Endothelial cell of umbilical vein (primary cell): ENCODE measurements around the gene PLA2R1. TPM values are rescaled to one million over a fixed set of nuclear protein-coding genes. Genes with fewer than 3 reads are reported as not detected.

Source experiments
- BruUV-seq: library from RNA; stranded (reverse); fragments of 400-500 nt; replicated peaks from 2 replicates; lab custom pipeline; 2021; lab: Mats Ljungman, UMichigan
- CTCF ChIA-PET: fragments of 300-600, 350-600 bp; sonication (Branson Sonifier 250); formaldehyde crosslinking; loops from one replicate; lab custom pipeline; 2021; ENCODE audit warnings: antibody characterized with exemption, inconsistent platforms; lab: Charles Lee
- POLR2A ChIA-PET: fragments of 300-600, 350-600 bp; sonication (Branson Sonifier 250); formaldehyde crosslinking; loops from one replicate; lab custom pipeline; 2021; ENCODE audit warnings: antibody characterized with exemption, inconsistent platforms; lab: Charles Lee
- DNase-seq: peaks from one replicate; pipeline ENCODE4 v3.0.0-alpha.2; 2011; ENCODE audit warnings: low read depth, low spot score
- FAIRE-seq: peaks from 2 replicates; lab custom pipeline; 2011; peaks lifted over from hg19 to GRCh38; lab: Jason Lieb, UNC
- H2AFZ ChIP-seq: 2 replicates; pipeline ENCODE4 v1.6.0; 2012; ENCODE audit warnings: low read depth, low read length, control low read depth, inconsistent platforms
- H3K27ac ChIP-seq: 2 replicates; pipeline ENCODE4 v1.5.1; 2011; ENCODE audit warnings: low read depth, mild to moderate bottlenecking, control low read depth, low read length, moderate library complexity; ENCODE audit not compliant: insufficient read depth
- H3K27me3 ChIP-seq, 2 experiments: 2 replicates each; pipeline versions ENCODE4 v1.6.0 to v1.6.1; 2011; ENCODE audit warnings: low read length in 2 of 2, mixed read lengths in 1 of 2; ENCODE audit not compliant: control insufficient read depth in 2 of 2, insufficient read depth in 2 of 2
- H3K36me3 ChIP-seq, 2 experiments: 2 replicates in 1 of 2; 3 replicates in 1 of 2; pipeline ENCODE4 v1.5.1; 2011; ENCODE audit warnings: low read length in 2 of 2, mild to moderate bottlenecking in 1 of 2, moderate library complexity in 1 of 2; ENCODE audit not compliant: control insufficient read depth in 2 of 2, insufficient read depth in 2 of 2; ENCODE audit errors: extremely low read depth in 1 of 2
- H3K4me1 ChIP-seq: 3 replicates; pipeline ENCODE4 v1.5.1; 2011; ENCODE audit warnings: mild to moderate bottlenecking, low read length; ENCODE audit not compliant: control insufficient read depth, insufficient read depth; ENCODE audit errors: extremely low read depth
- H3K4me2 ChIP-seq: 2 replicates; pipeline ENCODE4 v1.6.1; 2011; ENCODE audit warnings: low read length, control low read depth, mixed read lengths; ENCODE audit not compliant: insufficient read depth
- H3K4me3 ChIP-seq, 3 experiments: fragments of 200-600 bp in 1 of 3; sonication (generic), shearing (Covaris generic) in 1 of 3; replicated peaks in 1 of 3; 2 replicates each; pipeline ENCODE4 v1.5.1; 2011 to 2016; ENCODE audit warnings: control low read depth in 3 of 3, low read length in 3 of 3, mild to moderate bottlenecking in 2 of 3, inconsistent platforms in 1 of 3, low read depth in 1 of 3, moderate library complexity in 1 of 3; ENCODE audit not compliant: insufficient read depth in 1 of 3
- H3K79me2 ChIP-seq: 2 replicates; pipeline ENCODE4 v1.6.0; 2012; ENCODE audit warnings: low read length, inconsistent platforms; ENCODE audit not compliant: control insufficient read depth, insufficient read depth
- H3K9ac ChIP-seq: replicated peaks from 2 replicates; pipeline ENCODE3; 2011; ENCODE audit warnings: low read length, control low read depth; ENCODE audit not compliant: insufficient read depth; ENCODE audit errors: extremely low read depth
- H3K9me1 ChIP-seq: replicated peaks from 3 replicates; pipeline ENCODE4 v1.6.0; 2011; ENCODE audit warnings: mild to moderate bottlenecking, low read length; ENCODE audit not compliant: control insufficient read depth, insufficient read depth; ENCODE audit errors: extremely low read depth
- H3K9me3 ChIP-seq: replicated peaks from 2 replicates; pipeline ENCODE4 v1.5.1; 2012; ENCODE audit warnings: low read length, inconsistent platforms; ENCODE audit not compliant: control insufficient read depth, insufficient read depth
- H4K20me1 ChIP-seq: replicated peaks from 2 replicates; pipeline ENCODE3; 2011; ENCODE audit warnings: mild to moderate bottlenecking, low read length; ENCODE audit not compliant: control insufficient read depth, insufficient read depth; ENCODE audit errors: extremely low read depth
- EZH2 ChIP-seq: IDR thresholded peaks from 2 replicates; pipeline ENCODE4 v1.6.1; 2012; ENCODE audit warnings: borderline replicate concordance, low read depth, mild to moderate bottlenecking, moderate library complexity, low read length, inconsistent platforms; ENCODE audit not compliant: severe bottlenecking
- FOS ChIP-seq: IDR thresholded peaks from 2 replicates; pipeline ENCODE4 v1.6.1; 2011; ENCODE audit warnings: mild to moderate bottlenecking, low read length, moderate library complexity, borderline replicate concordance; ENCODE audit not compliant: insufficient read depth
- GATA2 ChIP-seq: IDR thresholded peaks from 2 replicates; pipeline ENCODE4 v1.7.0; 2011; ENCODE audit warnings: low read depth, mild to moderate bottlenecking, moderate library complexity, mixed read lengths, low read length; ENCODE audit not compliant: insufficient read length, insufficient read depth
- JUN ChIP-seq: IDR thresholded peaks from 2 replicates; pipeline ENCODE4 v1.6.1; 2011; ENCODE audit warnings: borderline replicate concordance, low read depth; ENCODE audit not compliant: insufficient read length, insufficient read depth
- MYC ChIP-seq: IDR thresholded peaks from one replicate; pipeline ENCODE4 v1.6.1; 2011; ENCODE audit warnings: mild to moderate bottlenecking, low read depth, low read length
- POLR2A ChIP-seq: IDR thresholded peaks from 2 replicates; pipeline ENCODE4 v1.6.1; 2012; ENCODE audit warnings: low read depth, mild to moderate bottlenecking, control low read depth, low read length
- POLR2AphosphoS5 ChIP-seq: IDR thresholded peaks from 2 replicates; pipeline ENCODE4 v1.6.1; 2012; ENCODE audit warnings: low read depth, mild to moderate bottlenecking, control low read depth, low read length, moderate library complexity; ENCODE audit not compliant: insufficient read depth
- dilution Hi-C: fragments of 300-500 bp; cut with MboI; formaldehyde crosslinking; loops from one replicate; pipeline ENCODE4 v1.15.0; 2019; ENCODE audit warnings: low sequenced_read_pairs; ENCODE audit not compliant: extremely low pct_ligation_motif_present
- intact Hi-C: fragments of 100-400 bp; cut with micrococcal nuclease; formaldehyde crosslinking; loops from one replicate; pipeline ENCODE4 v1.10.0; 2022
- polyA plus RNA-seq, 4 experiments: library from polyadenylated mRNA; depleted of rRNA in 3 of 4; stranded (reverse) in 3 of 4; unstranded in 1 of 4; fragments of >200 nt; gene quantifications; 2 replicates each; pipeline versions ENCODE4 v1.2.1 to v1.2.3, GENCODE V29; 2011 to 2012; ENCODE audit warnings: missing spikeins in 1 of 4
- total RNA-seq: library from RNA; stranded (reverse); gene quantifications from 2 replicates; pipeline ENCODE4 v1.2.3, GENCODE V29; 2021
- TF ChIP-seq, protein P1 (sequence below), 2 donors: IDR thresholded peaks; 1 replicate in 1 of 2; 2 replicates in 1 of 2; pipeline ENCODE4 v1.5.1; 2011; ENCODE audit warnings: low read length in 2 of 2, mild to moderate bottlenecking in 2 of 2, moderate library complexity in 2 of 2, control low read depth in 1 of 2, inconsistent platforms in 1 of 2, low read depth in 1 of 2; ENCODE audit not compliant: insufficient read depth in 1 of 2; ENCODE audit errors: extremely low read depth in 1 of 2
- TF ChIP-seq, protein P2 (sequence below): IDR thresholded peaks from 2 replicates; pipeline ENCODE4 v1.6.1; 2011; ENCODE audit not compliant: insufficient read depth, insufficient read length

PLA2R1 gene
- total and polyA plus RNA-seq, 2 donors (not counting 3 experiments of a cell fraction or from before 2014, with no cell fraction given), result 6.9 to 14.4 TPM

DNA sequence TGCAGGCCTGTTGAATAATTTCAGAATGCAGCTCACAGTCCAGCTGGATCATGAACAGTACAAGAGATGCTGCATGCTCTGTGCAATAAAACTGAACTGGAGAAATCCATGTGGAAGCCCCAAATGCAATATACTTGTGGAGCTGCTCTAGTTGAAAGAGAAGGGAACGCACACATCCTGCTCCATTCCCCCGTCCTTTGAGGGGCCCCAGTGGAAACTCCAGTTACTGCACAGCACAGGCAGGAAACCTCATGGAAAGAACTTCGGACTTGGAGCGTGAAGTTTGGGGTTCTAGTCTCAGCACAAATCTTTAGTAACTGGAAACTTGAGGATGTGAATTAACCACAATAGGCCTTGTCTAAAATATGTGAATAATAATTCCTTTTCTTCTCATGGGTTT lies 73.2 kb downstream of the PLA2R1 start:
- TF ChIP-seq, protein P1, sequence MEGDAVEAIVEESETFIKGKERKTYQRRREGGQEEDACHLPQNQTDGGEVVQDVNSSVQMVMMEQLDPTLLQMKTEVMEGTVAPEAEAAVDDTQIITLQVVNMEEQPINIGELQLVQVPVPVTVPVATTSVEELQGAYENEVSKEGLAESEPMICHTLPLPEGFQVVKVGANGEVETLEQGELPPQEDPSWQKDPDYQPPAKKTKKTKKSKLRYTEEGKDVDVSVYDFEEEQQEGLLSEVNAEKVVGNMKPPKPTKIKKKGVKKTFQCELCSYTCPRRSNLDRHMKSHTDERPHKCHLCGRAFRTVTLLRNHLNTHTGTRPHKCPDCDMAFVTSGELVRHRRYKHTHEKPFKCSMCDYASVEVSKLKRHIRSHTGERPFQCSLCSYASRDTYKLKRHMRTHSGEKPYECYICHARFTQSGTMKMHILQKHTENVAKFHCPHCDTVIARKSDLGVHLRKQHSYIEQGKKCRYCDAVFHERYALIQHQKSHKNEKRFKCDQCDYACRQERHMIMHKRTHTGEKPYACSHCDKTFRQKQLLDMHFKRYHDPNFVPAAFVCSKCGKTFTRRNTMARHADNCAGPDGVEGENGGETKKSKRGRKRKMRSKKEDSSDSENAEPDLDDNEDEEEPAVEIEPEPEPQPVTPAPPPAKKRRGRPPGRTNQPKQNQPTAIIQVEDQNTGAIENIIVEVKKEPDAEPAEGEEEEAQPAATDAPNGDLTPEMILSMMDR (IDR thresholded peaks at IDR 0.05; ENCODE audit: extremely low read depth in 1 of 2, insufficient read depth in 1 of 2, low read depth in 1 of 2, low read length in 2 of 2), result no peak
- no peaks in the 10 kb centered on the region for H3K4me1 ChIP-seq
- DNase-seq, result no peak
- H3K9ac ChIP-seq, result no peak overlapping the region
- no peak for FAIRE-seq
- CTCF ChIA-PET, result no interaction called here
- no peak overlapping the region for H3K4me3 ChIP-seq
- no peak overlapping the region for H2AFZ ChIP-seq
- no peaks in the 10 kb centered on the region for H3K27me3 ChIP-seq
- H3K27ac ChIP-seq, result no peak overlapping the region
- no peaks in the 10 kb centered on the region for H3K9me1 ChIP-seq
- BruUV-seq, result no TSS peak
- POLR2A ChIA-PET, result no interaction called here
- no peaks in the 10 kb centered on the region for H4K20me1 ChIP-seq
- H3K79me2 ChIP-seq, result no peaks in the 10 kb centered on the region
- no peaks in the 10 kb centered on the region for H3K36me3 ChIP-seq
- H3K4me2 ChIP-seq, result no peak overlapping the region
- intact Hi-C loops, result no loop called here
- no peaks in the 10 kb centered on the region for H3K9me3 ChIP-seq
- dilution Hi-C loops, result no loop called here

DNA sequence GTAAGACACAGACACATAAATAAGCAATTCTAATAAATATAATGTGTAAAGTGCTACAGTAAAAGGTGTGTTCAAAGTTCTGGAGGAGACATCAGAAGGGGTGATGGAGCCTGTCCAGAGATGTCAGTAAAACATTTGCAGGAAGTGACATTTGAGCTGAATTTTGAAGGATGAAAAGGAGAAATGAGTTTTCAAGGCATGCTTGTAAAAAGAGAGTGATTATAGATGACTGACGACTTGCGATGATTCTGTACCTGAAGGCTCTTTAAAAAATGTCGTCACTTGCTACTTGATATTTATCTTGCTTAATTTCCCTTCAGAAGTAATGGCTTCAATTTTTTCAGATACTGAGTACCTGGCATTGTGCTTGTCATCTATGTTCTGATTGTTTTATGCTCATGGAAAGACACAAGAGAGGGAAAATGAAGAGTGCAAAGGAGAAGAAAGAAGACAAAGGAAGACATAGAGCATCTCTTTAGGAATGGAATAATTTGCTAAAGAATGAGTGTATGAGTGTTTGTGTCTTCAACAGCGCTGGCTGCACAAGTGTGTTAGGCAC lies 73.9 kb downstream of the PLA2R1 start:
- Histone ChIP-seq H4K20me1 (no peaks in the 10 kb centered on the region), H3K4me3 (no peak overlapping the region), H2AFZ (no peak overlapping the region), H3K9ac (no peak overlapping the region), H3K27ac (no peak overlapping the region), H3K27me3 (no peaks in the 10 kb centered on the region), H3K79me2 (no peaks in the 10 kb centered on the region), H3K36me3 (no peaks in the 10 kb centered on the region), H3K9me1 (no peaks in the 10 kb centered on the region), H3K4me1 (no peaks in the 10 kb centered on the region), H3K4me2 (no peak overlapping the region), H3K9me3 (no peaks in the 10 kb centered on the region)
- ChIA-PET CTCF (interaction anchor here (0.9 kb wide), 1 partner anchor 21 kb away, joined by 3 read pairs; no protein-coding TSS in a partner anchor), POLR2A (no interaction called here)
- intact Hi-C loops (no loop called here), dilution Hi-C loops (no loop called here)
- no peak for TF ChIP-seq POLR2AphosphoS5
- TF ChIP-seq JUN, result no peak
- TF ChIP-seq, protein P2, sequence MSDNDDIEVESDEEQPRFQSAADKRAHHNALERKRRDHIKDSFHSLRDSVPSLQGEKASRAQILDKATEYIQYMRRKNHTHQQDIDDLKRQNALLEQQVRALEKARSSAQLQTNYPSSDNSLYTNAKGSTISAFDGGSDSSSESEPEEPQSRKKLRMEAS, result no peak
- no peak for TF ChIP-seq POLR2A
- no peak for TF ChIP-seq FOS
- no peak for TF ChIP-seq GATA2
- TF ChIP-seq, protein P1 (IDR thresholded peaks at IDR 0.05; ENCODE audit: extremely low read depth in 1 of 2, insufficient read depth in 1 of 2, low read depth in 1 of 2, low read length in 2 of 2), result no peak
- TF ChIP-seq MYC, result no peak
- TF ChIP-seq EZH2, result no peak
- no peak for DNase-seq
- no TSS peak for BruUV-seq
- FAIRE-seq, result no peak
